H1 (cell line): ENCODE data around the gene ZFP91. TPM values are rescaled to one million over a fixed set of nuclear protein-coding genes. Genes with fewer than 3 reads are reported as not detected.

Source experiments
- CTBP2 ChIP-seq: IDR thresholded peaks from 2 replicates; pipeline ENCODE4 v1.7.0; 2011; ENCODE audit warnings: borderline replicate concordance, mild to moderate bottlenecking, moderate library complexity, mixed read lengths, low read length; ENCODE audit not compliant: insufficient read depth, insufficient read length
- SP4 ChIP-seq: IDR thresholded peaks from 2 replicates; pipeline ENCODE4 v1.6.1; 2012; ENCODE audit warnings: low read length, inconsistent platforms
- SUZ12 ChIP-seq: fragments of 200-600 bp; sonication (generic); IDR thresholded peaks from 2 replicates; pipeline ENCODE4 v1.6.1; 2012; ENCODE audit warnings: mild to moderate bottlenecking, inconsistent platforms, low read length, moderate library complexity, mixed read lengths
- TAF7 ChIP-seq: optimal IDR thresholded peaks from 2 replicates; pipeline ENCODE3; 2011; ENCODE audit warnings: low read depth, mild to moderate bottlenecking, inconsistent platforms, low read length, moderate library complexity, borderline replicate concordance
- TEAD4 ChIP-seq: IDR thresholded peaks from 2 replicates; pipeline ENCODE4 v1.6.1; 2012; ENCODE audit warnings: low read depth, low read length, inconsistent platforms, mixed read lengths
- ZNF274 ChIP-seq: IDR thresholded peaks from 2 replicates; pipeline ENCODE4 v1.7.0; 2012; ENCODE audit warnings: low read length, borderline replicate concordance; ENCODE audit errors: extremely low read depth
- polyA plus RNA-seq, 7 experiments: library from polyadenylated mRNA; depleted of rRNA in 3 of 7; stranded (reverse) in 5 of 7; unstranded in 2 of 7; fragments of >200 nt in 5 of 7; fragments of 200-250 nt in 2 of 7; gene quantifications; 1 replicate in 5 of 7; 2 replicates in 1 of 7; 4 replicates in 1 of 7; pipeline versions ENCODE4 v1.2.1 to v1.2.3, GENCODE V29; 2011 to 2013; ENCODE audit warnings: missing spikeins in 2 of 7, mixed read lengths in 2 of 7
- total RNA-seq: library from RNA; stranded (reverse); fragmentation: NEBNext Ultra II Directional; extraction: Animal tissue kit (Norgen Biotek cat#: 25700); gene quantifications from 2 replicates; pipeline ENCODE4 v1.2.1, GENCODE V29; 2021
- TF ChIP-seq, protein P1 (sequence below): fragments of 300-600 bp; sonication (generic); IDR thresholded peaks from 2 replicates; pipeline ENCODE4 v1.7.1; 2012; ENCODE audit warnings: low read length, moderate library complexity, mild to moderate bottlenecking, inconsistent platforms; ENCODE audit not compliant: insufficient replicate concordance

The ZFP91 gene
- total and polyA plus RNA-seq, 2 of the 8 experiments (the other 6 are each of a cell fraction or from before 2014, with no cell fraction given), result 10.7 to 29.0 TPM

DNA sequence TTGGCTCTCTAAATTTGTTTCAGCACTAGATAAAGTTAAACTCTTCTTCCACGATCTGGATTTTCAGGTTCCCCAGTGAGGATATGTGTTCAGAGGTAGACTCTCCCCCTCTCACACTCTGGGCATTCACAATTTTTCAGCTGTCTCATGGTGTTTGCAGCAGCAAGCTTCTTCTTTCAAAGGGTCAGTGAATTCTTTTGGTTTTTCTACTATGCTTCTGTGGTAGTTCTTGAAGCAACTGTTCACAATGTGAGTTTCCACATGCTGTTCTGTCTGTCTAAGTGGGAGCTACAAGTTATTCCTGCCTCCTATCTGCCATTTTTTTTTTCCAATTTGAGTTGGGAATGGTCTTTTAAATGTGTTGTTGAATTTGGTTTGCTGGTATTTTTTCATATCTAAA lies 69.0 kb downstream of the ZFP91 start (continued):
- TF ChIP-seq, protein P1, sequence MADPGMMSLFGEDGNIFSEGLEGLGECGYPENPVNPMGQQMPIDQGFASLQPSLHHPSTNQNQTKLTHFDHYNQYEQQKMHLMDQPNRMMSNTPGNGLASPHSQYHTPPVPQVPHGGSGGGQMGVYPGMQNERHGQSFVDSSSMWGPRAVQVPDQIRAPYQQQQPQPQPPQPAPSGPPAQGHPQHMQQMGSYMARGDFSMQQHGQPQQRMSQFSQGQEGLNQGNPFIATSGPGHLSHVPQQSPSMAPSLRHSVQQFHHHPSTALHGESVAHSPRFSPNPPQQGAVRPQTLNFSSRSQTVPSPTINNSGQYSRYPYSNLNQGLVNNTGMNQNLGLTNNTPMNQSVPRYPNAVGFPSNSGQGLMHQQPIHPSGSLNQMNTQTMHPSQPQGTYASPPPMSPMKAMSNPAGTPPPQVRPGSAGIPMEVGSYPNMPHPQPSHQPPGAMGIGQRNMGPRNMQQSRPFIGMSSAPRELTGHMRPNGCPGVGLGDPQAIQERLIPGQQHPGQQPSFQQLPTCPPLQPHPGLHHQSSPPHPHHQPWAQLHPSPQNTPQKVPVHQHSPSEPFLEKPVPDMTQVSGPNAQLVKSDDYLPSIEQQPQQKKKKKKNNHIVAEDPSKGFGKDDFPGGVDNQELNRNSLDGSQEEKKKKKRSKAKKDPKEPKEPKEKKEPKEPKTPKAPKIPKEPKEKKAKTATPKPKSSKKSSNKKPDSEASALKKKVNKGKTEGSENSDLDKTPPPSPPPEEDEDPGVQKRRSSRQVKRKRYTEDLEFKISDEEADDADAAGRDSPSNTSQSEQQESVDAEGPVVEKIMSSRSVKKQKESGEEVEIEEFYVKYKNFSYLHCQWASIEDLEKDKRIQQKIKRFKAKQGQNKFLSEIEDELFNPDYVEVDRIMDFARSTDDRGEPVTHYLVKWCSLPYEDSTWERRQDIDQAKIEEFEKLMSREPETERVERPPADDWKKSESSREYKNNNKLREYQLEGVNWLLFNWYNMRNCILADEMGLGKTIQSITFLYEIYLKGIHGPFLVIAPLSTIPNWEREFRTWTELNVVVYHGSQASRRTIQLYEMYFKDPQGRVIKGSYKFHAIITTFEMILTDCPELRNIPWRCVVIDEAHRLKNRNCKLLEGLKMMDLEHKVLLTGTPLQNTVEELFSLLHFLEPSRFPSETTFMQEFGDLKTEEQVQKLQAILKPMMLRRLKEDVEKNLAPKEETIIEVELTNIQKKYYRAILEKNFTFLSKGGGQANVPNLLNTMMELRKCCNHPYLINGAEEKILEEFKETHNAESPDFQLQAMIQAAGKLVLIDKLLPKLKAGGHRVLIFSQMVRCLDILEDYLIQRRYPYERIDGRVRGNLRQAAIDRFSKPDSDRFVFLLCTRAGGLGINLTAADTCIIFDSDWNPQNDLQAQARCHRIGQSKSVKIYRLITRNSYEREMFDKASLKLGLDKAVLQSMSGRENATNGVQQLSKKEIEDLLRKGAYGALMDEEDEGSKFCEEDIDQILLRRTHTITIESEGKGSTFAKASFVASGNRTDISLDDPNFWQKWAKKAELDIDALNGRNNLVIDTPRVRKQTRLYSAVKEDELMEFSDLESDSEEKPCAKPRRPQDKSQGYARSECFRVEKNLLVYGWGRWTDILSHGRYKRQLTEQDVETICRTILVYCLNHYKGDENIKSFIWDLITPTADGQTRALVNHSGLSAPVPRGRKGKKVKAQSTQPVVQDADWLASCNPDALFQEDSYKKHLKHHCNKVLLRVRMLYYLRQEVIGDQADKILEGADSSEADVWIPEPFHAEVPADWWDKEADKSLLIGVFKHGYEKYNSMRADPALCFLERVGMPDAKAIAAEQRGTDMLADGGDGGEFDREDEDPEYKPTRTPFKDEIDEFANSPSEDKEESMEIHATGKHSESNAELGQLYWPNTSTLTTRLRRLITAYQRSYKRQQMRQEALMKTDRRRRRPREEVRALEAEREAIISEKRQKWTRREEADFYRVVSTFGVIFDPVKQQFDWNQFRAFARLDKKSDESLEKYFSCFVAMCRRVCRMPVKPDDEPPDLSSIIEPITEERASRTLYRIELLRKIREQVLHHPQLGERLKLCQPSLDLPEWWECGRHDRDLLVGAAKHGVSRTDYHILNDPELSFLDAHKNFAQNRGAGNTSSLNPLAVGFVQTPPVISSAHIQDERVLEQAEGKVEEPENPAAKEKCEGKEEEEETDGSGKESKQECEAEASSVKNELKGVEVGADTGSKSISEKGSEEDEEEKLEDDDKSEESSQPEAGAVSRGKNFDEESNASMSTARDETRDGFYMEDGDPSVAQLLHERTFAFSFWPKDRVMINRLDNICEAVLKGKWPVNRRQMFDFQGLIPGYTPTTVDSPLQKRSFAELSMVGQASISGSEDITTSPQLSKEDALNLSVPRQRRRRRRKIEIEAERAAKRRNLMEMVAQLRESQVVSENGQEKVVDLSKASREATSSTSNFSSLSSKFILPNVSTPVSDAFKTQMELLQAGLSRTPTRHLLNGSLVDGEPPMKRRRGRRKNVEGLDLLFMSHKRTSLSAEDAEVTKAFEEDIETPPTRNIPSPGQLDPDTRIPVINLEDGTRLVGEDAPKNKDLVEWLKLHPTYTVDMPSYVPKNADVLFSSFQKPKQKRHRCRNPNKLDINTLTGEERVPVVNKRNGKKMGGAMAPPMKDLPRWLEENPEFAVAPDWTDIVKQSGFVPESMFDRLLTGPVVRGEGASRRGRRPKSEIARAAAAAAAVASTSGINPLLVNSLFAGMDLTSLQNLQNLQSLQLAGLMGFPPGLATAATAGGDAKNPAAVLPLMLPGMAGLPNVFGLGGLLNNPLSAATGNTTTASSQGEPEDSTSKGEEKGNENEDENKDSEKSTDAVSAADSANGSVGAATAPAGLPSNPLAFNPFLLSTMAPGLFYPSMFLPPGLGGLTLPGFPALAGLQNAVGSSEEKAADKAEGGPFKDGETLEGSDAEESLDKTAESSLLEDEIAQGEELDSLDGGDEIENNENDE, result no peak
- TF ChIP-seq TAF7 (no peak), SUZ12 (no peak), ZNF274 (no peak), TEAD4 (no peak), SP4 (no peak), CTBP2 (no peak)
